HG03159 (cell line): Measurements from ENCODE around the gene CHRD.

Experiments
- ATAC-seq: cut with Tn5 transposase; IDR thresholded peaks from one replicate; pipeline ENCODE4 v1.9.1; 2021; ENCODE audit warnings: mild to moderate bottlenecking, moderate library complexity; ENCODE audit not compliant: unreplicated experiment

Gene CHRD

DNA sequence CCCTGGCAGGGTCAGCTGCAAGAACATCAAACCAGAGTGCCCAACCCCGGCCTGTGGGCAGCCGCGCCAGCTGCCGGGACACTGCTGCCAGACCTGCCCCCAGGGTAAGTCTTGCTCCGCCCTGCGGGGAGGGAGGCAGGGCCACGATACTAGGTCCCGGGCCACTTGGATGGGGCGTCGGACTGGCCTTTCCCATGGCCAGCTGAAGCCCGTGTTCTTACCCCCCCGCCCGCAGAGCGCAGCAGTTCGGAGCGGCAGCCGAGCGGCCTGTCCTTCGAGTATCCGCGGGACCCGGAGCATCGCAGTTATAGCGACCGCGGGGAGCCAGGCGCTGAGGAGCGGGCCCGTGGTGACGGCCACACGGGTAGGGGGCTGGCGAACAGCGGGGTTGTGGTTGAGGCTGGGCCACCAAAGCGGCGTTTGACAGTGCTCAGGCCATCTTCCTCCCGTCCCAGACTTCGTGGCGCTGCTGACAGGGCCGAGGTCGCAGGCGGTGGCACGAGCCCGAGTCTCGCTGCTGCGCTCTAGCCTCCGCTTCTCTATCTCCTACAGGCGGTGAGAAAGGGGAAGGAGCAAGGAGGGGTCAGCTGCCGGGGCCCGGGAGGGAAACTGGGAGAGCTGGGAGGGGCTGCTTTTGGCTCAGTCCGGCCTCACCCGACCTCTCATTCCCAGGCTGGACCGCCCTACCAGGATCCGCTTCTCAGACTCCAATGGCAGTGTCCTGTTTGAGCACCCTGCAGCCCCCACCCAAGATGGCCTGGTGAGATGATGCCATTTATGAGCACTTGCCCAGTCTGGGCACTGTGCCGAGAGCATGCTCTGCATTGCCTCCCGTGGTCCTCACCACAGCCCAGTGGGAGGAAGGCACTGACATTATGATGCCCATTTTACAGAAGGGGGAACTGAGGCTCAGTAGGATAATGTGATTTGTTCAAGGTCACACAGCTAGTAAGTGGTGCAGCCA, 1.7 kb downstream of the CHRD start:
- no peak for ATAC-seq

GRCh38 chr3:184382326-184383032, 2.6 kb downstream of the CHRD start:
- no peak for ATAC-seq

GRCh38 chr3:184383033-184383740, 3.3 kb downstream of the CHRD start:
- ATAC-seq: no peak

DNA sequence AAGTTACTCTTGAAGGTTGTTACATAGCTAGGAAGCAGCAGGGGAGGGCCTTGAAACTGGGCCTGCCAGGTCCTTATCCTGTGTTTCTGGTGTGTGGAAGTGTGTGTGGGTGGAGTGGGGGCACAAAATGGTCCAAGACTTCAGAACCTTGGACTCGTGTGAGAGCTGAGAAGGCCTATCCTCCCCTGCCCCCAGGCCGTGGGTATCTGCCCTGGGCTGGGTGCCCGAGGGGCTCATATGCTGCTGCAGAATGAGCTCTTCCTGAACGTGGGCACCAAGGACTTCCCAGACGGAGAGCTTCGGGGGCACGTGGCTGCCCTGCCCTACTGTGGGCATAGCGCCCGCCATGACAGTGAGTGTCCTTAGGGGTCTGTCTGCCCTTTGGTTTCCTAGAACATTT, 4.5 kb downstream of the CHRD start:
- no peak for ATAC-seq

DNA sequence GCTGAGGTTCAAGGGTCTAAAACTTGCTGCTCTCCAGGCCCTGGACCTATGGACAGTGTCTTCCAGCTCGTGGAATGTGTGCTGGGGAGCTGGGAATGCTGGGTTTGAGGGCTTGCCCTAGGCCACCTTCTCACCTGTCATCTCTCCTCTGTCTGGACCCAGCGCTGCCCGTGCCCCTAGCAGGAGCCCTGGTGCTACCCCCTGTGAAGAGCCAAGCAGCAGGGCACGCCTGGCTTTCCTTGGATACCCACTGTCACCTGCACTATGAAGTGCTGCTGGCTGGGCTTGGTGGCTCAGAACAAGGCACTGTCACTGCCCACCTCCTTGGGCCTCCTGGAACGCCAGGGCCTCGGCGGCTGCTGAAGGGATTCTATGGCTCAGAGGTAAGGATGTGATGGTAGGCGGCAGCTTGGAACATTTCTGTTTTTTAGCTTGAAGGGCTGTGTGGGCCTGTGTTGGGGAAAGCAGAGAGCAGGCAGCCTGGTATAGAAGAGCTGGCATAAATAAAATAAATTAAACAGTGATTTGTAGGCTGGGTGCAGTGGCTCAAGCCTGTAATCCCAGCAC, 5.1 kb downstream of the CHRD start:
- ATAC-seq: no peak

DNA sequence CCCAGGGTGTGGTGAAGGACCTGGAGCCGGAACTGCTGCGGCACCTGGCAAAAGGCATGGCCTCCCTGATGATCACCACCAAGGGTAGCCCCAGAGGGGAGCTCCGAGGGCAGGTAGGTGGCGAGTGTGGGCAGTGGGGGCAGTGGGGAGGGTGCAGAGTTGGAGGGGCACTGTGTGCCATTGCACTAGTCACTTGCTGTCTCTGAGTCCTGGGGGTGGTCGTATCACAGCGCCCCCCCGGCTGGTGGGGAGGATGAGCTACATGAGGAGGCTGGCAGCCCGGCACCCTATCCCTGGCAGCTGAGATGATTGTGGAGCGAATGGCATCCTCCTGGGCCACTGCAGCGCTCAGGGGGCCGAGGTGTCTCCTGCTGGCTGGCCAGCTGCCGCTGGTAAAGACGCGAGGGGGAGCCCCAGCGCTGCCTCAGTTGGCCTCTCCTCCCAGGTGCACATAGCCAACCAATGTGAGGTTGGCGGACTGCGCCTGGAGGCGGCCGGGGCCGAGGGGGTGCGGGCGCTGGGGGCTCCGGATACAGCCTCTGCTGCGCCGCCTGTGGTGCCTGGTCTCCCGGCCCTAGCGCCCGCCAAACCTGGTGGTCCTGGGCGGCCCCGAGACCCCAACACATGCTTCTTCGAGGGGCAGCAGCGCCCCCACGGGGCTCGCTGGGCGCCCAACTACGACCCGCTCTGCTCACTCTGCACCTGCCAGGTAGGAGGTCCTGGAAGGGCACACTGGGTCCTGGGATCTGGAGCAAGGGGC, 6.4 kb downstream of the CHRD start:
- no peak for ATAC-seq

DNA sequence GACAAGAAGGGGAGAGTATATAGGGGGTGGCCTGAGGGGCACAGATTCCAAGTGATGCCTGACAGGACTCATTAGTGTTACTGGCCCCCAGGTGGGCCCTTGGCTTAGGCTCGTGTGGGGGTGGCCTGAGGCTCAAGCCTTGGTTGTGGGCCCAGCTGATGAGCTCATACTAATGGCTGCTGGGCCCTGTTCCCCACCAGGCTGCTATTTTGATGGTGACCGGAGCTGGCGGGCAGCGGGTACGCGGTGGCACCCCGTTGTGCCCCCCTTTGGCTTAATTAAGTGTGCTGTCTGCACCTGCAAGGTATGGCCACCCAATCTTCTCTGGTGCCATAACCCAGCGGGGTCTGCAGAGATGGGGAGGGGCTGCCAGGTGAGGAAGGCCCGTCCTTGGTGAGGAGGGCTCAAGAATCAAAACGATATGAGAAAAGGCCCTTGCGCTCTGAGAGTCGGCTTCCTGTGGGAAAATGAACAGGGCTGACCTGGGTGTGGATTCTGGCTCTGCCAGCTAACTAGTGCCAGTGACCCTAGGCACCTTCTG, 7.4 kb downstream of the CHRD start:
- no peak for ATAC-seq

GRCh38 chr3:184388164-184388935, 8.5 kb downstream of the CHRD start:
- no peak for ATAC-seq

DNA sequence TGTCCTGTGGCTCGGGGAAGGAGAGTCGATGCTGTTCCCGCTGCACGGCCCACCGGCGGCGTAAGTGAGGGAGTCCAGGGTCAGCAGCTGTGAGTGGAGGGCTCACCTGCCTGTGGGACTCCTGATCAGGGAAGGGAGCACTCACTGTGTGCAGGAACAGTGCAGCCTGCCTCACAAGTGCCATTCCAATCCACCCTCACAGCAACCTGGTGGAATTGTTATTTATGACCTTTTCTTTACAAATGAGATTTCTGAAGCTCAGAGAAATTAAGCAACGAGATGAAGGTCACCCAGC, 9.0 kb downstream of the CHRD start:
- no peak for ATAC-seq

GRCh38 chr3:184389384-184389783, 9.5 kb downstream of the CHRD start:
- ATAC-seq: no peak

- no peak for ATAC-seq
Observed at GRCh38 chr3:184389935-184390528, 10.2 kb downstream of the CHRD start.

DNA sequence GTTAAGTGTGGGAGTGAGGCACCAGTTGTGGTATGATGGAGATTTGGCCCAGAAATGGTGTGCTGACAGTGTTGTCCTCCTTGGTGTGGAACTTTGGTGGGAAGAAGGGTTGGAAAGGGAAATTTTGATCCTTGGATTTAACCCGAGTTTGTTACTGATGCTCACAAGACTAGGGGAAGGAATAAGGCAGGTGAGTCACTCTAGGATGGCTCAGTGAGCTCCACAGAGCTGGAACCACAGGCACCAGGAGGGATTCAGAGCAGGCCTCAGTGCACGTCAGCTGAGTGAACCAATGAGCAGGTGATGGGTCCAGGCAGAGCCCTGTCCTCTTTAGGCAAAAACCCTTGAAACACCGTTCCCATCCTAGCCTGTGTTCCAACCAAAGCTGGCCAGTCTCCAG, 11.4 kb downstream of the CHRD start:
- ATAC-seq: no peak

DNA sequence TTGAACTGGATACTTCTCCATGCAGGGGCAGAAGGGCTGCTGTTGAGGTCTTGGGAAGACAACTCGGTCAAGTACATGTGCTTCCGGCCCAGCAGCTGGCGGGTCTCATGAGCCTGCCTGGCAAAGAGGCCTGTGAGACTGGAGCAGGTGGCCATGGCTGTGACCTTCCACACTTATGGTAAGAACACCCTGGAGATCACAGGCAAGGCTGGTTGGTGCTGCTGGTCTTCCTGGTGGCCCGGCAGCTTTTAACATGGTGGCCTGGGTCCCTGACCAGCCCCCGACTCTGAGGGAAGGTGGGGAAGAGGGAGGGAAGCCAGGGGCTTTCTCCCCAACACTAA, 15.4 kb downstream of the CHRD start:
- ATAC-seq: no peak

DNA sequence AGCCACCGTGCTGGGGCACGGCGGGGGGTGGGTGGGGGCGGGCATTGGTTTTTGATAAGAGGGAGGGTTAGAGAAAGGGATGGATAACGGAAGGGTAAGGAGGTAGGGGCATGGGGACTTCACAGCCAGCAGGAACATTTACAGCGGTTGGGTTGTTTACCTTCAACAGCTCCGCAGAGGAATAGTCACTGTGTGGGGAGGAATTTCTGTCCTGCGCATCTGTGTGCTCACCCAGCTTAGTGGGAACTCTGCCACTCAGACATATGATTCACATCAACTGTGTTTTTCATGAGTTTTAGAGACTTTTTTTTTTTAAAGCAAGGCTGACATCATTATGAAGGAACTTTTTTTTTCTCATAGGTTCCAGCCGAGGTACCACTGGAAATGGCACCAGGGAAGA, 19.6 kb downstream of the CHRD start:
- no peak for ATAC-seq

DNA sequence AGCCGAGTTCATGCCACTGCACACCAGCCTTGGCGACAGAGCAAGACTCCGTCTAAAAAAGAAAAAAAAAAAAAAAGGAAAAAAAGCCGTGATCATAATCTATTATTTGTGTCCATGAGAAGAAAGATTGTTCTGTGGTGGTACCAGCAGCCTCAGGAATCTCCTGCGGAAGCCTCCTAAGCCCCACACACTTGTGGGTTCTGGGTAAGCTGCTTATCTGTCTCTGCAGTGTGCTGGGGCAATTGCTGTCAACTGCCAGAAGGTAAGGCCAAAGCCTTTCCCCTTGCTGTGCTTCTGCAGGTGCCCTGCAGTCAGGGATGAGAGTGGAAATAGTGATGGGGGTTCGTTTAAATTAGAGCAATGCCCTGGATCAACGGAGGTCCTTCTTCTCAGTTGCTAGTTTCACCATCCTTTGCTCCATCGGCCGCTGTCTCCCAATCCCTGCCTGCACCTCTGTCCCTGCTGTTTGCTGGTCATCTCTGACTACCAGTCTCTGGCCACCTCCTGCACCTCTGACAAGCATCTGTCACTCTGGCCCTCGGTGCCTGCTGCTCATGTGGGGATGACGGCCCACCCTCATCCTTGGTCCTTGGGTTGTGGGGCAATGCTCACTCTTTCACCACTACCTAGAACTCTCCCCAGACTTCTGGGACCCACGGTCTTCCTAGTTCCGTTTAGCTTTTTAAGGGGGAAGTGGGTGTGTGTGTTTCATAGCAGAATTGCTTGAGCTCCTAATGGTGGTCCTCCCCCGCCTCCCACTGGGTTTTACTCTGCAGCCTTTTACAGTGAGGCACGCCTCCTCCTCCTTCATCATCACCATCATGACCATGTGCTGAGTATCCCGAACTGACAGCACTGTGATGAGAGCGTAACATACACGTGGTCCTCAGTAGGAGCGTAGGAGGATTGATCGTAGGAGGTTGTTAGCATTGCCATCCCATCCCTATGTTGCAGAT, 25.5 kb downstream of the CHRD start:
- no peak for ATAC-seq

DNA sequence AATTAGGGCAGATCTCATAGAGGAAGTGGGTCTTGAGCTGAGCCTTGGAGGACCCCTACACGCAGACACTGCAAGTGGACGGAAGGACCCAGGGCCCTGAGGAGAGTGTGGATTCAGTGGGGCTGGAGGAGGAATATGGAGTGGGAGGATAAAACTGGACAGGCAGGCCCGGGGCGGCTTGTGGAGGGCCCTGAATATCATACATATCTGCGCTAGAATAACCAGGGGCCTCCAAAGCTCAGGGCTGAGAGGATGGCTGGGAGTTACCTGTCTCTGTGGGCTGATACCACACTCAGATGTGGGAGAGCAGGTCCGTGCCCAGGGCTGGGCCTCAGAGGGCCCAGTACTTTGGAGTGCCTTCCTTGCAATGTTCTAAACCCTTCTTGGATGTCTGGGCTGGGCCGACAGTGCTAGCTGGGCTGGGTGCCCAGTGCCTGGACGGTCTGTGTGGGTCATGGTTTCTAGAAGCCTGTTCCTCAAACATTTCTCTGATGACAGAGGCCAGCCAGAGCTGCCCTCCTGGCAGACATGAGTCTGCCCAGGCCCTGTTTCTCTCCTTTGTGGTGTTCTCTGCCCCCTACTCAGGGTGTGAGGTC, 29.6 kb downstream of the CHRD start:
- no peak for ATAC-seq

DNA sequence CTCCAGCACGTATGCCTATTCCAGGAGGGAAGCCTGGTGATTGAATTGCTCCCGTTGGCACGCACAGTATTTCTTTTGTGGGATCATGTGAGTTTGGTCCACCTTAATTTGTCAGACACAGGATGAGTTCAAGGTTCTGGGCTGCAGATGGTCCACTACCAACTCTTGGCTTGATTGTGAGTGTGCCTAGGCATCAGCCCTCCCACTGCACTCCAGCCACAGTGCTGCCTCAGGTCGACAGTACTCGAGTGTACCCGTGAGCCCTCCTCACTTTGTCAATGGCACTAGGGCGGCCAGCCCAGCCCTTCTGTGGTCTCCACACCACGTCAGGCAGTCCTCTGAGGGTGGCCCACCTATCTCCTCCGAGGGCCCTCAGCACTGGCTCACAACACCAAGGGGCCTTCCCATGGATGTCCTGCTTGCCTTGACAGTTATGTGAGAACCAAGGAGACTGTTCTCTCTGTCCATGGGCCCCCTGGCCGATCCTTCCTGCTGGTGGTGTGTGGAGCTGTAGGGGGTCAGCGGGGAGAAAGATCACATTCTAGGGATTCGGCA, 30.2 kb downstream of the CHRD start:
- no peak for ATAC-seq
